GM12878 (cell line): Measurements from ENCODE around the gene NTM. TPM values are rescaled to one million over a fixed set of nuclear protein-coding genes. Genes with fewer than 3 reads are reported as not detected.

Experiments used
- ATAC-seq: fragments of 200-7000 bp; cut with Tn5 transposase; 3 replicates; pipeline ENCODE4 v1.9.1; 2020; ENCODE audit warnings: mild to moderate bottlenecking, moderate library complexity
- BruUV-seq: library from RNA; stranded (reverse); fragments of 400-500 nt; replicated peaks from 2 replicates; lab custom pipeline; 2021; lab: Mats Ljungman, UMichigan
- CTCF ChIA-PET: fragments of 300-600 bp; sonication (Branson Sonifier 250); formaldehyde crosslinking; extraction: SDS; loops from one replicate; lab custom pipeline; 2021; ENCODE audit warnings: inconsistent platforms; lab: Yijun Ruan, JAX
- POLR2A ChIA-PET: fragments of 350-600 bp; formaldehyde crosslinking; extraction: SDS; loops from one replicate; lab custom pipeline; 2021; ENCODE audit warnings: inconsistent platforms; lab: Charles Lee
- RAD21 ChIA-PET: fragments of 300-600 bp; sonication (Branson Sonifier 250); formaldehyde crosslinking; loops from one replicate; lab custom pipeline; 2023; ENCODE audit warnings: antibody characterized with exemption; ENCODE audit not compliant: unreplicated experiment; lab: Charles Lee
- SMC1A ChIA-PET: fragments of 300-600 bp; sonication (Branson Sonifier 250); formaldehyde crosslinking; loops from one replicate; lab custom pipeline; 2023; ENCODE audit not compliant: unreplicated experiment, uncharacterized antibody; lab: Charles Lee
- DNase-seq: peaks from one replicate; pipeline ENCODE4 v3.0.0-alpha.2; 2011; ENCODE audit warnings: low read depth, low spot score
- FAIRE-seq: peaks from 3 replicates; lab custom pipeline; 2011; peaks lifted over from hg19 to GRCh38; lab: Jason Lieb, UNC
- H2AFZ ChIP-seq: 2 replicates; pipeline ENCODE4 v1.6.0; 2011; ENCODE audit warnings: low read depth, low read length, control low read depth; ENCODE audit not compliant: control insufficient read depth
- H3K27ac ChIP-seq: 2 replicates; pipeline ENCODE4 v1.5.1; 2011; ENCODE audit warnings: control low read depth; ENCODE audit not compliant: control insufficient read depth, insufficient read depth
- H3K27me3 ChIP-seq, 2 experiments: replicated peaks in 1 of 2; 2 replicates each; pipeline versions ENCODE4 v1.6.0 to v1.6.1; 2011; ENCODE audit warnings: low read length in 1 of 2; ENCODE audit not compliant: control insufficient read depth in 2 of 2, insufficient read depth in 2 of 2
- H3K36me3 ChIP-seq, 2 experiments: 2 replicates each; pipeline ENCODE4 v1.5.1; 2011; ENCODE audit warnings: low read length in 1 of 2; ENCODE audit not compliant: control insufficient read depth in 2 of 2, insufficient read depth in 2 of 2
- H3K4me1 ChIP-seq: 2 replicates; pipeline ENCODE4 v1.6.1; 2011; ENCODE audit warnings: mild to moderate bottlenecking, low read length, moderate library complexity, mixed read lengths; ENCODE audit not compliant: control insufficient read depth, insufficient read depth
- H3K4me2 ChIP-seq: 2 replicates; pipeline ENCODE4 v1.6.0; 2011; ENCODE audit warnings: control low read depth; ENCODE audit not compliant: control insufficient read depth, insufficient read depth
- H3K4me3 ChIP-seq: fragments of 200-600 bp; sonication (generic); 2 replicates; pipeline ENCODE4 v1.5.1; 2016
- H3K79me2 ChIP-seq: 2 replicates; pipeline ENCODE4 v1.6.0; 2011; ENCODE audit warnings: low read length; ENCODE audit not compliant: control insufficient read depth, insufficient read depth
- H3K9ac ChIP-seq: 2 replicates; pipeline ENCODE4 v1.8.0; 2011; ENCODE audit warnings: low read length, control low read depth, mixed read lengths; ENCODE audit not compliant: control insufficient read depth, insufficient read depth
- H3K9me3 ChIP-seq: replicated peaks from 3 replicates; pipeline ENCODE4 v1.5.1; 2011; ENCODE audit warnings: mild to moderate bottlenecking, low read length; ENCODE audit not compliant: control insufficient read depth, insufficient read depth
- H4K20me1 ChIP-seq: 2 replicates; pipeline ENCODE4 v1.6.0; 2011; ENCODE audit not compliant: control insufficient read depth, insufficient read depth
- BHLHE40 ChIP-seq, 2 experiments: fragments of 450-650 bp in 1 of 2; IDR thresholded peaks; 2 replicates each; pipeline ENCODE4 v1.6.1; 2011 to 2017; ENCODE audit warnings: low read depth in 2 of 2, borderline replicate concordance in 1 of 2, improper control_type of control experiment in 1 of 2, low read length in 1 of 2, mild to moderate bottlenecking in 1 of 2
- EGR1 ChIP-seq, 2 experiments: IDR thresholded peaks; 1 replicate in 1 of 2; 2 replicates in 1 of 2; pipeline ENCODE4 v1.6.1; 2011 to 2012; ENCODE audit warnings: low read depth in 2 of 2, low read length in 2 of 2, borderline replicate concordance in 1 of 2, mild to moderate bottlenecking in 1 of 2, moderate library complexity in 1 of 2
- HDAC2 ChIP-seq: fragments of 200-600 bp; sonication (generic); IDR thresholded peaks from 2 replicates; pipeline ENCODE4 v1.6.1; 2017
- JUND ChIP-seq: IDR thresholded peaks from 2 replicates; pipeline ENCODE4 v1.6.1; 2012; ENCODE audit warnings: low read depth, mild to moderate bottlenecking, low read length, improper control_type of control experiment, moderate library complexity
- PAX8 ChIP-seq: fragments of 450-650 bp; IDR thresholded peaks from 2 replicates; pipeline ENCODE4 v1.6.1; 2017; ENCODE audit warnings: mild to moderate bottlenecking, moderate library complexity
- WGBS: methylation state at CpG from one replicate; pipeline ENCODE4 v1.1.6; 2016; ENCODE audit warnings: low lambda C conversion rate; ENCODE audit not compliant: insufficient replicate concordance, insufficient coverage; ENCODE audit errors: missing lambda C conversion rate; 5-methylcytosine and 5-hydroxymethylcytosine counted together
- in situ Hi-C: fragments of 300-500 bp; cut with MboI; formaldehyde crosslinking; loops from 9 replicates; pipeline ENCODE4 v1.14.3; 2018; ENCODE audit warnings: mixed read lengths
- intact Hi-C: fragments of 100-400 bp; cut with micrococcal nuclease; formaldehyde crosslinking; loops from one replicate; pipeline ENCODE4 v1.14.2; 2022; ENCODE audit not compliant: unreplicated experiment
- polyA plus RNA-seq, 11 experiments: library from polyadenylated mRNA; depleted of rRNA in 4 of 11; unstranded in 6 of 11; stranded (reverse) in 5 of 11; fragments of >200 nt; fragmentation: Nextera tagmentation in 4 of 11; fragmentation: Illumina TruSeq in 1 of 11; extraction: Ambion mirVana in 4 of 11; extraction: Trizol in 1 of 11; gene quantifications; 1 replicate in 1 of 11; 2 replicates in 10 of 11; pipeline versions ENCODE4 v1.2.1 to v1.2.3, GENCODE V29; 2011 to 2016; ENCODE audit warnings: inconsistent platforms in 2 of 11, missing spikeins in 2 of 11, low read depth in 1 of 11
- total RNA-seq, 4 experiments: library from RNA; depleted of rRNA in 3 of 4; stranded (reverse); fragments of >200 nt in 3 of 4; fragmentation: Illumina TruSeq in 1 of 4; extraction: Trizol in 1 of 4; gene quantifications; 2 replicates each; pipeline versions ENCODE4 v1.2.1 to v1.2.3, GENCODE V29; 2013 to 2021
- TF ChIP-seq, protein P1 (sequence below): fragments of 450-650 bp; IDR thresholded peaks from 2 replicates; pipeline ENCODE4 v1.6.1; 2017; ENCODE audit warnings: mild to moderate bottlenecking, moderate library complexity
- TF ChIP-seq, protein P2 (sequence below): fragments of 450-650 bp; IDR thresholded peaks from 2 replicates; pipeline ENCODE4 v1.6.1; 2017; ENCODE audit warnings: antibody characterized with exemption, mild to moderate bottlenecking, moderate library complexity
- TF ChIP-seq, protein P3 (sequence below): fragments of 150-350 bp; IDR thresholded peaks from 2 replicates; pipeline ENCODE4 v1.6.1; 2016; ENCODE audit warnings: low read depth, low read length
- TF ChIP-seq, protein P4 (sequence below): IDR thresholded peaks from 2 replicates; pipeline ENCODE4 v1.6.1; 2012; ENCODE audit warnings: mild to moderate bottlenecking, low read depth, low read length

Gene NTM
- total and polyA plus RNA-seq, 10 of the 15 experiments (the other 5 are each of a cell fraction or from before 2014, with no cell fraction given) = not detected

DNA sequence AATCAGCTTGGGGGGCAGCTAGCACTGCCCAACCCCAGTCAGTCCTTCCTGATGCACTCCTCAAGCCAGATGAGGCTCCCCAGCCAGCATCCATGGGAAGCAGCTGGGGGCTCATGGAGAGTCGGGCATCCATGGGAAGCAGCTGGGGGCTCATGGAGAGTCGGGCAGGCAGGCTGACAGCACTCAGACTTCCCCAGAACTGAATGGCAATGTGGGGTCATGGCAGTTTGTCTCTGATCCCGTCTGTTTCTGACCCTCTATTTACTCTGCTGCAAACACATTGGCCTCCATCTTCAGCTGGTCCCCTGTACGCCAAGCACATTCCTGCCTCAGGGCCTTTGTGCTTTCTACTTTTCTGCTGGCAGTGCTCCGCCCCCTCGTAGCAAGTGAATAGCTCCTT, 314.8 kb downstream of the NTM start:
- POLR2A ChIA-PET = no interaction called here
- Histone ChIP-seq H3K4me1 (no peaks in the 10 kb centered on the region), H3K4me2 (no peak overlapping the region), H3K27me3 (no peaks in the 10 kb centered on the region; a peak in 2 of 4 replicates), H3K9ac (no peak overlapping the region), H2AFZ (no peak overlapping the region), H3K36me3 (no peaks in the 10 kb centered on the region), H3K27ac (no peak overlapping the region), H3K9me3 (no peaks in the 10 kb centered on the region), H3K79me2 (no peaks in the 10 kb centered on the region), H3K4me3 (no peak overlapping the region), H4K20me1 (no peaks in the 10 kb centered on the region)
- CTCF ChIA-PET = interaction anchor here (0.9 to 2.3 kb wide), 3 partner anchors 9 to 13 kb away, joined by 4 to 13 read pairs (median 6); no protein-coding TSS in a partner anchor
- in situ Hi-C loops = no loop called here
- ATAC-seq = no peak
- FAIRE-seq = no peak
- SMC1A ChIA-PET = interaction anchor here (0.8 kb wide), 1 partner anchor 11 kb away, joined by 3 read pairs; no protein-coding TSS in a partner anchor
- no TSS peak for BruUV-seq
- intact Hi-C loops = no loop called here
- RAD21 ChIA-PET = no interaction called here
- DNase-seq = no peak
- 9% methylated on average over 6 of the region's 6 CpGs for WGBS
- no peak for TF ChIP-seq PAX8
- no peak for TF ChIP-seq JUND
- TF ChIP-seq, protein P1, sequence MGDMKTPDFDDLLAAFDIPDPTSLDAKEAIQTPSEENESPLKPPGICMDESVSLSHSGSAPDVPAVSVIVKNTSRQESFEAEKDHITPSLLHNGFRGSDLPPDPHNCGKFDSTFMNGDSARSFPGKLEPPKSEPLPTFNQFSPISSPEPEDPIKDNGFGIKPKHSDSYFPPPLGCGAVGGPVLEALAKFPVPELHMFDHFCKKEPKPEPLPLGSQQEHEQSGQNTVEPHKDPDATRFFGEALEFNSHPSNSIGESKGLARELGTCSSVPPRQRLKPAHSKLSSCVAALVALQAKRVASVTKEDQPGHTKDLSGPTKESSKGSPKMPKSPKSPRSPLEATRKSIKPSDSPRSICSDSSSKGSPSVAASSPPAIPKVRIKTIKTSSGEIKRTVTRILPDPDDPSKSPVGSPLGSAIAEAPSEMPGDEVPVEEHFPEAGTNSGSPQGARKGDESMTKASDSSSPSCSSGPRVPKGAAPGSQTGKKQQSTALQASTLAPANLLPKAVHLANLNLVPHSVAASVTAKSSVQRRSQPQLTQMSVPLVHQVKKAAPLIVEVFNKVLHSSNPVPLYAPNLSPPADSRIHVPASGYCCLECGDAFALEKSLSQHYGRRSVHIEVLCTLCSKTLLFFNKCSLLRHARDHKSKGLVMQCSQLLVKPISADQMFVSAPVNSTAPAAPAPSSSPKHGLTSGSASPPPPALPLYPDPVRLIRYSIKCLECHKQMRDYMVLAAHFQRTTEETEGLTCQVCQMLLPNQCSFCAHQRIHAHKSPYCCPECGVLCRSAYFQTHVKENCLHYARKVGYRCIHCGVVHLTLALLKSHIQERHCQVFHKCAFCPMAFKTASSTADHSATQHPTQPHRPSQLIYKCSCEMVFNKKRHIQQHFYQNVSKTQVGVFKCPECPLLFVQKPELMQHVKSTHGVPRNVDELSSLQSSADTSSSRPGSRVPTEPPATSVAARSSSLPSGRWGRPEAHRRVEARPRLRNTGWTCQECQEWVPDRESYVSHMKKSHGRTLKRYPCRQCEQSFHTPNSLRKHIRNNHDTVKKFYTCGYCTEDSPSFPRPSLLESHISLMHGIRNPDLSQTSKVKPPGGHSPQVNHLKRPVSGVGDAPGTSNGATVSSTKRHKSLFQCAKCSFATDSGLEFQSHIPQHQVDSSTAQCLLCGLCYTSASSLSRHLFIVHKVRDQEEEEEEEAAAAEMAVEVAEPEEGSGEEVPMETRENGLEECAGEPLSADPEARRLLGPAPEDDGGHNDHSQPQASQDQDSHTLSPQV = no peak
- TF ChIP-seq, protein P2, sequence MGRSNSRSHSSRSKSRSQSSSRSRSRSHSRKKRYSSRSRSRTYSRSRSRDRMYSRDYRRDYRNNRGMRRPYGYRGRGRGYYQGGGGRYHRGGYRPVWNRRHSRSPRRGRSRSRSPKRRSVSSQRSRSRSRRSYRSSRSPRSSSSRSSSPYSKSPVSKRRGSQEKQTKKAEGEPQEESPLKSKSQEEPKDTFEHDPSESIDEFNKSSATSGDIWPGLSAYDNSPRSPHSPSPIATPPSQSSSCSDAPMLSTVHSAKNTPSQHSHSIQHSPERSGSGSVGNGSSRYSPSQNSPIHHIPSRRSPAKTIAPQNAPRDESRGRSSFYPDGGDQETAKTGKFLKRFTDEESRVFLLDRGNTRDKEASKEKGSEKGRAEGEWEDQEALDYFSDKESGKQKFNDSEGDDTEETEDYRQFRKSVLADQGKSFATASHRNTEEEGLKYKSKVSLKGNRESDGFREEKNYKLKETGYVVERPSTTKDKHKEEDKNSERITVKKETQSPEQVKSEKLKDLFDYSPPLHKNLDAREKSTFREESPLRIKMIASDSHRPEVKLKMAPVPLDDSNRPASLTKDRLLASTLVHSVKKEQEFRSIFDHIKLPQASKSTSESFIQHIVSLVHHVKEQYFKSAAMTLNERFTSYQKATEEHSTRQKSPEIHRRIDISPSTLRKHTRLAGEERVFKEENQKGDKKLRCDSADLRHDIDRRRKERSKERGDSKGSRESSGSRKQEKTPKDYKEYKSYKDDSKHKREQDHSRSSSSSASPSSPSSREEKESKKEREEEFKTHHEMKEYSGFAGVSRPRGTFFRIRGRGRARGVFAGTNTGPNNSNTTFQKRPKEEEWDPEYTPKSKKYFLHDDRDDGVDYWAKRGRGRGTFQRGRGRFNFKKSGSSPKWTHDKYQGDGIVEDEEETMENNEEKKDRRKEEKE = no peak
- no peak for TF ChIP-seq EGR1 (IDR thresholded peaks at IDR 0.05; ENCODE audit: borderline replicate concordance in 1 of 2, low read depth in 2 of 2, low read length in 2 of 2)
- TF ChIP-seq, protein P3, sequence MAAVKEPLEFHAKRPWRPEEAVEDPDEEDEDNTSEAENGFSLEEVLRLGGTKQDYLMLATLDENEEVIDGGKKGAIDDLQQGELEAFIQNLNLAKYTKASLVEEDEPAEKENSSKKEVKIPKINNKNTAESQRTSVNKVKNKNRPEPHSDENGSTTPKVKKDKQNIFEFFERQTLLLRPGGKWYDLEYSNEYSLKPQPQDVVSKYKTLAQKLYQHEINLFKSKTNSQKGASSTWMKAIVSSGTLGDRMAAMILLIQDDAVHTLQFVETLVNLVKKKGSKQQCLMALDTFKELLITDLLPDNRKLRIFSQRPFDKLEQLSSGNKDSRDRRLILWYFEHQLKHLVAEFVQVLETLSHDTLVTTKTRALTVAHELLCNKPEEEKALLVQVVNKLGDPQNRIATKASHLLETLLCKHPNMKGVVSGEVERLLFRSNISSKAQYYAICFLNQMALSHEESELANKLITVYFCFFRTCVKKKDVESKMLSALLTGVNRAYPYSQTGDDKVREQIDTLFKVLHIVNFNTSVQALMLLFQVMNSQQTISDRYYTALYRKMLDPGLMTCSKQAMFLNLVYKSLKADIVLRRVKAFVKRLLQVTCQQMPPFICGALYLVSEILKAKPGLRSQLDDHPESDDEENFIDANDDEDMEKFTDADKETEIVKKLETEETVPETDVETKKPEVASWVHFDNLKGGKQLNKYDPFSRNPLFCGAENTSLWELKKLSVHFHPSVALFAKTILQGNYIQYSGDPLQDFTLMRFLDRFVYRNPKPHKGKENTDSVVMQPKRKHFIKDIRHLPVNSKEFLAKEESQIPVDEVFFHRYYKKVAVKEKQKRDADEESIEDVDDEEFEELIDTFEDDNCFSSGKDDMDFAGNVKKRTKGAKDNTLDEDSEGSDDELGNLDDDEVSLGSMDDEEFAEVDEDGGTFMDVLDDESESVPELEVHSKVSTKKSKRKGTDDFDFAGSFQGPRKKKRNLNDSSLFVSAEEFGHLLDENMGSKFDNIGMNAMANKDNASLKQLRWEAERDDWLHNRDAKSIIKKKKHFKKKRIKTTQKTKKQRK = no peak
- TF ChIP-seq HDAC2 = no peak
- TF ChIP-seq, protein P4, sequence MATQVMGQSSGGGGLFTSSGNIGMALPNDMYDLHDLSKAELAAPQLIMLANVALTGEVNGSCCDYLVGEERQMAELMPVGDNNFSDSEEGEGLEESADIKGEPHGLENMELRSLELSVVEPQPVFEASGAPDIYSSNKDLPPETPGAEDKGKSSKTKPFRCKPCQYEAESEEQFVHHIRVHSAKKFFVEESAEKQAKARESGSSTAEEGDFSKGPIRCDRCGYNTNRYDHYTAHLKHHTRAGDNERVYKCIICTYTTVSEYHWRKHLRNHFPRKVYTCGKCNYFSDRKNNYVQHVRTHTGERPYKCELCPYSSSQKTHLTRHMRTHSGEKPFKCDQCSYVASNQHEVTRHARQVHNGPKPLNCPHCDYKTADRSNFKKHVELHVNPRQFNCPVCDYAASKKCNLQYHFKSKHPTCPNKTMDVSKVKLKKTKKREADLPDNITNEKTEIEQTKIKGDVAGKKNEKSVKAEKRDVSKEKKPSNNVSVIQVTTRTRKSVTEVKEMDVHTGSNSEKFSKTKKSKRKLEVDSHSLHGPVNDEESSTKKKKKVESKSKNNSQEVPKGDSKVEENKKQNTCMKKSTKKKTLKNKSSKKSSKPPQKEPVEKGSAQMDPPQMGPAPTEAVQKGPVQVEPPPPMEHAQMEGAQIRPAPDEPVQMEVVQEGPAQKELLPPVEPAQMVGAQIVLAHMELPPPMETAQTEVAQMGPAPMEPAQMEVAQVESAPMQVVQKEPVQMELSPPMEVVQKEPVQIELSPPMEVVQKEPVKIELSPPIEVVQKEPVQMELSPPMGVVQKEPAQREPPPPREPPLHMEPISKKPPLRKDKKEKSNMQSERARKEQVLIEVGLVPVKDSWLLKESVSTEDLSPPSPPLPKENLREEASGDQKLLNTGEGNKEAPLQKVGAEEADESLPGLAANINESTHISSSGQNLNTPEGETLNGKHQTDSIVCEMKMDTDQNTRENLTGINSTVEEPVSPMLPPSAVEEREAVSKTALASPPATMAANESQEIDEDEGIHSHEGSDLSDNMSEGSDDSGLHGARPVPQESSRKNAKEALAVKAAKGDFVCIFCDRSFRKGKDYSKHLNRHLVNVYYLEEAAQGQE = no peak
- no peak for TF ChIP-seq BHLHE40 (IDR thresholded peaks at IDR 0.05; ENCODE audit: borderline replicate concordance in 1 of 2, low read depth in 2 of 2, low read length in 1 of 2)
